ENCODE results near the gene UPF1. TPM values are rescaled to one million over a fixed set of nuclear protein-coding genes. Genes with fewer than 3 reads are reported as not detected.
A peak's percentile ranks its signal among the peaks of the same experiment; 100 is the strongest.

Gene UPF1
- total RNA-seq, 3 donors from 2014 or later (not counting 1 experiment from before 2014, with no cell fraction given) = 123 to 140 (median 138) TPM

- DNase-seq (no peak), ATAC-seq (no peak)
- peak overlapping the region; percentile 68 for H3K4me3 Mint-ChIP-seq
- peaks cover 48% of the 10 kb centered on the region for H3K27me3 ChIP-seq (ENCODE audit: control insufficient read depth, insufficient read depth, low read length)
- H3K9me3 Mint-ChIP-seq = no peaks in the 10 kb centered on the region
- H3K4me1 ChIP-seq (ENCODE audit: control insufficient read depth, insufficient read depth, low read length) = peaks cover 49% of the 10 kb centered on the region
- 7% methylated on average over 38 of the region's 38 CpGs for WGBS (ENCODE audit: insufficient coverage)
- no peaks in the 10 kb centered on the region for H3K36me3 Mint-ChIP-seq
- H3K27me3 Mint-ChIP-seq (ENCODE audit: low read depth in 2 of 2) = peaks cover 44 to 67% of the 10 kb centered on the region in 2 donors
- H3K36me3 ChIP-seq (ENCODE audit: control insufficient read depth, insufficient read depth, low read length) = no peaks in the 10 kb centered on the region
- H3K9me3 ChIP-seq (ENCODE audit: control insufficient read depth, insufficient read depth, low read length) = no peaks in the 10 kb centered on the region
- no peak overlapping the region for H3K4me3 ChIP-seq (ENCODE audit: low read length)
- H3K4me1 Mint-ChIP-seq = peaks cover 21 to 41% of the 10 kb centered on the region in 2 donors
- H3K27ac Mint-ChIP-seq = peak overlapping the region in 1 of 2 donors; percentile 47
- intact Hi-C loops (cut with micrococcal nuclease) = no loop called here
- TF ChIP-seq CTCF (IDR thresholded peaks at IDR 0.05) = no peak
- H3K27ac ChIP-seq (ENCODE audit: low read length) = no peak overlapping the region
Measured at GRCh38 chr19:18789422-18789869, 42.3 kb upstream of the UPF1 start.

GRCh38 chr19:18789883-18790565 lies 41.7 kb upstream of the UPF1 start:
- ATAC-seq = peak in 1 of 3 donors; percentile 22
- Mint-ChIP-seq H3K36me3 (no peaks in the 10 kb centered on the region), H3K9me3 (no peaks in the 10 kb centered on the region), H3K27ac (peak overlapping the region in 1 of 2 donors; percentile 47), H3K4me1 (peaks cover 21 to 37% of the 10 kb centered on the region in 2 donors), H3K4me3 (peak overlapping the region; percentile 78), H3K27me3 (ENCODE audit: low read depth in 2 of 2) (peaks cover 44 to 65% of the 10 kb centered on the region in 2 donors)
- Histone ChIP-seq H3K27ac (ENCODE audit: low read length) (no peak overlapping the region), H3K27me3 (ENCODE audit: control insufficient read depth, insufficient read depth, low read length) (peaks cover 48% of the 10 kb centered on the region), H3K4me3 (ENCODE audit: low read length) (no peak overlapping the region), H3K36me3 (ENCODE audit: control insufficient read depth, insufficient read depth, low read length) (no peaks in the 10 kb centered on the region), H3K9me3 (ENCODE audit: control insufficient read depth, insufficient read depth, low read length) (no peaks in the 10 kb centered on the region), H3K4me1 (ENCODE audit: control insufficient read depth, insufficient read depth, low read length) (peaks cover 45% of the 10 kb centered on the region)
- peak in 1 of 2 donors; percentile 50 for DNase-seq
- TF ChIP-seq CTCF (IDR thresholded peaks at IDR 0.05) = no peak
- intact Hi-C loops (cut with micrococcal nuclease) = no loop called here
- WGBS (ENCODE audit: insufficient coverage) = 3% methylated on average over 62 of the region's 65 CpGs

DNA sequence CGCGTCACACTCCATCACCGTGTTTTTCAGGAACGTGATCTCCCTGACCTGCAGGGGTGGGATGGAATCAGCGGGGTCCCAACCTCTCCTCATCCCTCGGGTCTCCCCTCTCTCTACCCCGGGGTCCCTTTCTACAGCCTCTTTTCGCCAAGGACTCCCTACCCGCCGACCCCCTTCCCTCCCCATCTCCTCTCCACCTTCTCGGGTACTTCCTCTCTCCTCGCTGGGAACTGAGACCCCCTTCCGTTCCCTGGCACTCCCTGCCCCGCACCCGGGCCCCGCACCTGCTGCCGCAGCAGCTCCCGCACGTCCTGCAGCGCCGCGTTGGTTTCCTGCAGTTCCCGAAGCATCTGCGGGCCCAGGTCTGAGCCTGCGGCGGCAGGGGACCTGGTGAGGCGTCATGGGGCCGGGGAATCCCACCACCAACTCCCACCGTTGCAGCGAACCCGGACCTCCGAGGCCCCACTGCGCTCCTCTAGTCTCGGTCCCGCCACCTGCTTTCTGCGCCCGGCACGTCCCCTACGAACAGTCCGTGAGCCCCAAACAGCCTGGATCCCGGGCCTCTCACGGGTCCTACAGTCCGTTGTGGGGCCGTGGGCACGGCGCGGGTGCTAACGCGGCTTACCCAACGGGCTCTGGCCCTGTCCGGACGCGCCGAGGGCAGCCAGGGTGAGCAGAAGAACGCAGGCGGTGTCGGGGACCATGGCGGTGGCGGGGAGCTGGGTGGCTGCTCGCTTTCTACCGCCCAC lies 41.0 kb upstream of the UPF1 start, which contains the start of gene COMP:
Gene COMP, minus strand, starts transcription at position 740 of the 749 bp plus-strand sequence. Its CDS starts 36 bp downstream, at position 704.
- H3K4me3 Mint-ChIP-seq = peak within 1 kb of the TSS; percentile 78
- H3K36me3 ChIP-seq (ENCODE audit: control insufficient read depth, insufficient read depth, low read length) = no peaks in the 10 kb centered on the region
- H3K27ac Mint-ChIP-seq = no peak within 1 kb of the TSS
- no peak within 1 kb of the TSS for H3K27ac ChIP-seq (ENCODE audit: low read length)
- peaks cover 52% of the 10 kb centered on the region for H3K27me3 ChIP-seq (ENCODE audit: control insufficient read depth, insufficient read depth, low read length)
- H3K27me3 Mint-ChIP-seq (ENCODE audit: low read depth in 2 of 2) = peaks cover 44 to 61% of the 10 kb centered on the region in 2 donors
- no peaks in the 10 kb centered on the region for H3K36me3 Mint-ChIP-seq
- no peaks in the 10 kb centered on the region for H3K9me3 Mint-ChIP-seq
- TF ChIP-seq CTCF (IDR thresholded peaks at IDR 0.05) = no peak
- H3K4me3 ChIP-seq (ENCODE audit: low read length) = no peak within 1 kb of the TSS
- 5% methylated on average over 61 of the region's 61 CpGs for WGBS (ENCODE audit: insufficient coverage)
- intact Hi-C loops (cut with micrococcal nuclease) = no loop called here
- H3K4me1 ChIP-seq (ENCODE audit: control insufficient read depth, insufficient read depth, low read length) = peaks cover 38% of the 10 kb centered on the region
- no peaks in the 10 kb centered on the region for H3K9me3 ChIP-seq (ENCODE audit: control insufficient read depth, insufficient read depth, low read length)
- peaks cover 21 to 30% of the 10 kb centered on the region in 2 donors for H3K4me1 Mint-ChIP-seq
- DNase-seq = no peak
- ATAC-seq = no peak
